Kidney (tissue), 14 donors: ENCODE data around the gene YAP1. TPM values are rescaled to one million over a fixed set of nuclear protein-coding genes. Genes with fewer than 3 reads are reported as not detected.

Experiments used
- DNase-seq, 5 donors: peaks; one replicate each; pipeline ENCODE4 v3.0.0-alpha.2; 2013 to 2020
- FAIRE-seq: peaks from 2 replicates; lab custom pipeline; 2012; peaks lifted over from hg19 to GRCh38; lab: Jason Lieb, UNC
- H3K27ac ChIP-seq, 2 donors: one replicate each; pipeline ENCODE4 v1.7.0; 2013; ENCODE audit warnings: low read depth in 2 of 2, low read length in 2 of 2, inconsistent platforms in 1 of 2
- H3K27me3 ChIP-seq: one replicate; pipeline ENCODE4 v1.7.1; 2013; ENCODE audit warnings: low read length, inconsistent platforms; ENCODE audit not compliant: control insufficient read depth, insufficient read depth
- H3K36me3 ChIP-seq, 3 donors: one replicate each; pipeline versions ENCODE4 v1.7.0 to v1.7.1; 2013; ENCODE audit warnings: low read length in 3 of 3, control low read depth in 1 of 3, inconsistent platforms in 1 of 3; ENCODE audit not compliant: insufficient read depth in 3 of 3, control insufficient read depth in 2 of 3
- H3K4me1 ChIP-seq, 3 donors: one replicate each; pipeline versions ENCODE4 v1.7.0 to v1.7.1; 2013; ENCODE audit warnings: low read length in 3 of 3, inconsistent platforms in 1 of 3, low read depth in 1 of 3; ENCODE audit not compliant: control insufficient read depth in 2 of 3, insufficient read depth in 2 of 3
- H3K4me3 ChIP-seq, 3 donors: one replicate each; pipeline versions ENCODE4 v1.7.0 to v1.8.1; 2013; ENCODE audit warnings: low read length in 3 of 3, control low read depth in 1 of 3, inconsistent platforms in 1 of 3
- H3K9ac ChIP-seq, 3 donors: one replicate each; pipeline versions ENCODE4 v1.7.0 to v1.7.1; 2013; ENCODE audit warnings: low read length in 3 of 3, control low read depth in 1 of 3, inconsistent platforms in 1 of 3
- H3K9me3 ChIP-seq, 3 donors: one replicate each; pipeline versions ENCODE4 v1.7.0 to v1.7.1; 2013; ENCODE audit warnings: low read length in 3 of 3, control low read depth in 1 of 3, inconsistent platforms in 1 of 3; ENCODE audit not compliant: control insufficient read depth in 2 of 3, insufficient read depth in 1 of 3
- intact Hi-C: fragments of 100-400 bp; cut with DNase I; formaldehyde crosslinking; loops from one replicate; pipeline ENCODE4 v1.11.1; 2022
- polyA plus RNA-seq: library from polyadenylated mRNA; stranded (reverse); fragments of 350-450 nt; fragmentation: Illumina TruSeq; extraction: RNeasy Lipid Tissue Mini Kit (QIAGEN cat#74804); gene quantifications from one replicate; pipeline ENCODE4 v1.2.3, GENCODE V29; 2014; ENCODE audit warnings: low read depth, low replicate concordance; ENCODE audit not compliant: insufficient read depth
- total RNA-seq: library from RNA; stranded (reverse); fragmentation: NEBNext Ultra II Directional; extraction: Animal tissue kit (Norgen Biotek cat#: 25700); gene quantifications from one replicate; pipeline ENCODE4 v1.2.1, GENCODE V29; 2021
- TF ChIP-seq, protein P1 (sequence below): IDR thresholded peaks from 3 replicates; pipeline ENCODE4 v1.5.1; 2012; ENCODE audit warnings: mild to moderate bottlenecking, moderate library complexity, borderline replicate concordance; ENCODE audit not compliant: insufficient read depth; ENCODE audit errors: extremely low read depth
- donor health status: control.
- donor health status: control.
- donor health status: control.
- donor health status: control.
- donor health status: control.
- donor health status: DM: yes; HTN: yes; CAD: no.
- donor health status: Normal renal cell carcinoma (clear cell type).

The YAP1 gene
- total and polyA plus RNA-seq, 2 donors from 2014 or later: 21.5 to 106 TPM

DNA sequence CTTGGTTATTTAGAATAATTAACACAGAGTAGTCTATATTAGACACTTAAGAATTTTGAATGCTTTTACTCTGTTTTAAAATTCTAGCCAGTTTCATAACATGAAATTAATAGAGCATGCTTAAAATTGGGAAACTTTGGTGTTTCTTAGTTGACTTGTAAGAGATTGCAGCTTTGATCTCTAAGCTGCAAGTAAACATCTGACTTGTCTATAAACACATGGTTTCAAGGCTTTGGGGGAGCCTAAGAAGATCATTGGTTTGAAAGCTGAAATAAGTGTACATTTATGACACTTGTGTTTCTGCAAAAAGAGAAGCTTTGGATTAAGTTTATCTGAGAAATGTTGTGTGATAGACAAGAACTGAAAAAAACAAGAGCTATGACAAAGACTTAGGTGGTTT lies 37.8 kb downstream of the YAP1 start:
- Histone ChIP-seq H3K9ac (no peak overlapping the region), H3K27ac (no peak overlapping the region), H3K27me3 (no peaks in the 10 kb centered on the region), H3K36me3 (no peaks in the 10 kb centered on the region), H3K9me3 (no peaks in the 10 kb centered on the region), H3K4me1 (peaks cover 0 to 19% (median 11%) of the 10 kb centered on the region in 3 donors), H3K4me3 (no peak overlapping the region)
- FAIRE-seq: no peak
- intact Hi-C loops: no loop called here
- no peak for DNase-seq
- TF ChIP-seq, protein P1, sequence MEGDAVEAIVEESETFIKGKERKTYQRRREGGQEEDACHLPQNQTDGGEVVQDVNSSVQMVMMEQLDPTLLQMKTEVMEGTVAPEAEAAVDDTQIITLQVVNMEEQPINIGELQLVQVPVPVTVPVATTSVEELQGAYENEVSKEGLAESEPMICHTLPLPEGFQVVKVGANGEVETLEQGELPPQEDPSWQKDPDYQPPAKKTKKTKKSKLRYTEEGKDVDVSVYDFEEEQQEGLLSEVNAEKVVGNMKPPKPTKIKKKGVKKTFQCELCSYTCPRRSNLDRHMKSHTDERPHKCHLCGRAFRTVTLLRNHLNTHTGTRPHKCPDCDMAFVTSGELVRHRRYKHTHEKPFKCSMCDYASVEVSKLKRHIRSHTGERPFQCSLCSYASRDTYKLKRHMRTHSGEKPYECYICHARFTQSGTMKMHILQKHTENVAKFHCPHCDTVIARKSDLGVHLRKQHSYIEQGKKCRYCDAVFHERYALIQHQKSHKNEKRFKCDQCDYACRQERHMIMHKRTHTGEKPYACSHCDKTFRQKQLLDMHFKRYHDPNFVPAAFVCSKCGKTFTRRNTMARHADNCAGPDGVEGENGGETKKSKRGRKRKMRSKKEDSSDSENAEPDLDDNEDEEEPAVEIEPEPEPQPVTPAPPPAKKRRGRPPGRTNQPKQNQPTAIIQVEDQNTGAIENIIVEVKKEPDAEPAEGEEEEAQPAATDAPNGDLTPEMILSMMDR: no peak

DNA sequence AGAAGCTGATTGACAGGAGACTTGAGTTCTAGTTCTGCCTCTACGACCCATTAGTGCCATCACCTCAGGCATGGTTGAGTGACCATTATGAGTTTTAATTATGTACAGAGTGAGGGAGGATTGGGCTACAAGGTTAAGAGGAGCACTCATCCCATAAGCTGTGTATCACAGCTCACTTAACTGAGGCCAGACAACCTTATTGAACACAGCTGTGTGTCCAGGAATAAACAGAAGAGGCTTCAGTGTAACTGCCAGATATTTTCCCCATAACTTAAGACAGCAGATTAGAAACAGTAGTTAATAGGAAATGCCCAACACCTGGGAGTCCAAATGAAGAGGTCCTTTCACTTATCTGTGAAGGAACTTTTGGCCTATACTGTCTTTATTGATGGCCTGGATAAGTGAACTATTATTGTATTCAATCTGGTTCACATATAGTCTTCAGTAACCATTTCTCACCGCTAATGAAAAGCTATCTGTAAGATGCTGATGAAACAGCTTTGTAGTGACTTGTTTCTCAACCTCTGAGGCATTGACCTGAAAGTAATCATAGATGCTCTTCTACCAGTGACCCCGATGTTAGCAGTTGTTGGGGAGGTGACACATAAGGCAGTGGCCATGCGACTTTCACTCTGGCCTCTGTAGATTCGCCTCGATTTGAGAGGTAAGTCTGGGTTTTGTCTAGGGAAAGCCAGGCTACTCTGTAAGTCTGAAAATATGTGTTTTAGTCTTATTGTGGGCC lies 41.7 kb downstream of the YAP1 start:
- Histone ChIP-seq H3K36me3 (no peaks in the 10 kb centered on the region), H3K27me3 (no peaks in the 10 kb centered on the region), H3K4me1 (peaks cover 2 to 5% (median 3%) of the 10 kb centered on the region in 3 donors), H3K9me3 (no peaks in the 10 kb centered on the region), H3K9ac (no peak overlapping the region), H3K4me3 (no peak overlapping the region), H3K27ac (no peak overlapping the region)
- DNase-seq (peak in 1 of 5 donors; percentile 7), FAIRE-seq (no peak)
- TF ChIP-seq, protein P1: no peak
- intact Hi-C loops: no loop called here

DNA sequence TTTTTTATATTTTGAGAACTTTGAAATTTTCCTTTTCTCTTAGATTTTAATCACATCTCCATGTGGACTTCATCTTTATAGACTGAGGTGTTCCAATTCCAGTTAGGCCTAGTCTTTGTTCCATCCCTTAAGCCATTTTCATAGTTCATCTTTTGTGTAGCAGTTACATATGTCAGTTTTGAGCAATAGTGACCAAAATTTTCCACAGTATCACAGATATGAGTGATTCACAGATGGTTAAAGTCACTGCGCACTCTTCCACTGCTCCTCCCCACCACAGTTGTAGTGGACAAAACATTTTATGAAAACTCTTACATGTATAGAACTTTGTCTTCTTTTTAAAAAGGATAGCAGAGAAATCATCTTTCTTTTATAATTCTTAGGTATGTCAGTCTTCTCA lies 42.8 kb downstream of the YAP1 start:
- intact Hi-C loops: no loop called here
- Histone ChIP-seq H3K9me3 (no peaks in the 10 kb centered on the region), H3K27ac (no peak overlapping the region), H3K4me1 (peaks cover 3 to 5% (median 4%) of the 10 kb centered on the region in 3 donors), H3K9ac (no peak overlapping the region), H3K27me3 (no peaks in the 10 kb centered on the region), H3K36me3 (no peaks in the 10 kb centered on the region), H3K4me3 (no peak overlapping the region)
- FAIRE-seq (no peak), DNase-seq (no peak)
- TF ChIP-seq, protein P1: no peak
